HL-60 (cell line): ENCODE results near the gene OR2A1.
"Not testable (repeated sequence)": the region's sequence is repeated elsewhere in the genome, so short reads cannot be mapped to it uniquely, and the experiment has no call there.

Experiments
- CTCF ChIP-seq: IDR thresholded peaks from one replicate; pipeline ENCODE4 v1.5.1; 2011; ENCODE audit warnings: low read length, control low read depth, inconsistent platforms; ENCODE audit not compliant: insufficient read depth
- GABPA ChIP-seq: IDR thresholded peaks from 2 replicates; pipeline ENCODE4 v1.6.1; 2012; ENCODE audit warnings: low read depth
- POLR2AphosphoS5 ChIP-seq: IDR thresholded peaks from 2 replicates; pipeline ENCODE4 v1.6.1; 2012; ENCODE audit warnings: low read depth
- REST ChIP-seq: IDR thresholded peaks from 2 replicates; pipeline ENCODE4 v1.6.1; 2012; ENCODE audit warnings: low read depth; ENCODE audit not compliant: insufficient replicate concordance
- SPI1 ChIP-seq: IDR thresholded peaks from 2 replicates; pipeline ENCODE4 v1.6.1; 2012; ENCODE audit warnings: low read depth, mild to moderate bottlenecking, borderline replicate concordance

- not testable (repeated sequence) for TF ChIP-seq POLR2AphosphoS5, CTCF, REST, GABPA, SPI1
These were observed 30.2 kb upstream of the OR2A1 start for GRCh38 chr7:144281981-144282380.
